Naive thymus-derived CD8-positive, alpha-beta T cell (primary cell): Measurements from ENCODE around the gene FAM124A. TPM values are rescaled to one million over a fixed set of nuclear protein-coding genes. Genes with fewer than 3 reads are reported as not detected.

ENCODE experiments used
- ATAC-seq, 2 donors: fragments of 150-1000 bp; cut with Tn5 transposase in 1 of 2; sonication (Bioruptor Pico), chemical (Tn5 transposase) in 1 of 2; 1 replicate in 1 of 2; 2 replicates in 1 of 2; pipeline ENCODE4 v1.10.0; 2021; ENCODE audit warnings: mild to moderate bottlenecking in 2 of 2, moderate library complexity in 2 of 2
- POLR2A ChIA-PET: fragments of 350-600 bp; sonication (Branson Sonifier 250); formaldehyde crosslinking; loops from one replicate; lab custom pipeline; 2021; ENCODE audit warnings: antibody characterized with exemption; lab: Charles Lee
- DNase-seq, 10 donors: peaks; one replicate each; pipeline versions ENCODE4 v3.0.0 to v3.0.0-alpha.2; 2020 to 2022
- H3K27ac Mint-ChIP-seq, 10 donors: one replicate each; pipeline ENCODE4 v1.8.0; 2020 to 2022; ENCODE audit warnings: mild to moderate bottlenecking in 10 of 10, mixed read lengths in 10 of 10, moderate library complexity in 4 of 10, inconsistent platforms in 1 of 10
- H3K27me3 Mint-ChIP-seq, 5 donors: one replicate each; pipeline ENCODE4 v1.8.0; 2021 to 2022; ENCODE audit warnings: mixed read lengths in 5 of 5
- H3K36me3 Mint-ChIP-seq, 3 donors: one replicate each; pipeline ENCODE4 v1.8.0; 2020 to 2022; ENCODE audit warnings: mixed read lengths in 3 of 3, mild to moderate bottlenecking in 2 of 3, inconsistent platforms in 1 of 3
- H3K4me1 Mint-ChIP-seq, 4 donors: one replicate each; pipeline ENCODE4 v1.8.0; 2021 to 2022; ENCODE audit warnings: mixed read lengths in 4 of 4
- H3K4me3 Mint-ChIP-seq, 10 donors: one replicate each; pipeline ENCODE4 v1.8.0; 2020 to 2022; ENCODE audit warnings: mild to moderate bottlenecking in 10 of 10, mixed read lengths in 10 of 10, moderate library complexity in 6 of 10, inconsistent platforms in 1 of 10
- H3K9me3 Mint-ChIP-seq, 9 donors: one replicate each; pipeline ENCODE4 v1.8.0; 2020 to 2022; ENCODE audit warnings: mixed read lengths in 9 of 9, mild to moderate bottlenecking in 3 of 9, inconsistent platforms in 1 of 9, moderate library complexity in 1 of 9
- polyA plus RNA-seq, 3 donors: library from polyadenylated mRNA; unstranded; fragments of 300-500 nt; fragmentation: Illumina TruSeq; gene quantifications; one replicate each; pipeline ENCODE4 v1.2.3, GENCODE V29; 2021
- total RNA-seq, 8 experiments: library from RNA in 2 of 8; stranded (reverse) in 2 of 8; gene quantifications; one replicate each; pipeline ENCODE4 v1.2.3 and lab custom pipeline; 2021 to 2026

FAM124A gene
- total and polyA plus RNA-seq, 5 experiments from 2014 or later, result 0.07 TPM; not detected in 4

GRCh38 chr13:51235186-51235585 is 13.0 kb downstream of the FAM124A start:
- peaks cover 13 to 36% (median 20%) of the 10 kb centered on the region in 5 donors for H3K27me3 Mint-ChIP-seq
- peaks cover 0 to 3% (median 0%) of the 10 kb centered on the region in 9 donors for H3K9me3 Mint-ChIP-seq
- no peaks in the 10 kb centered on the region for H3K36me3 Mint-ChIP-seq
- no peak for DNase-seq
- H3K4me1 Mint-ChIP-seq, result peaks cover 0 to 3% (median 0%) of the 10 kb centered on the region in 4 donors
- POLR2A ChIA-PET, result no interaction called here
- no peak overlapping the region for H3K27ac Mint-ChIP-seq
- H3K4me3 Mint-ChIP-seq, result no peak overlapping the region
- ATAC-seq, result no peak

- H3K36me3 Mint-ChIP-seq, result no peaks in the 10 kb centered on the region
- H3K9me3 Mint-ChIP-seq, result peaks cover 0 to 3% (median 0%) of the 10 kb centered on the region in 9 donors
- H3K27ac Mint-ChIP-seq, result no peak overlapping the region
- ATAC-seq (no peak), DNase-seq (no peak)
- peaks cover 13 to 29% (median 19%) of the 10 kb centered on the region in 5 donors for H3K27me3 Mint-ChIP-seq
- no peak overlapping the region for H3K4me3 Mint-ChIP-seq
- H3K4me1 Mint-ChIP-seq, result no peaks in the 10 kb centered on the region
- POLR2A ChIA-PET, result no interaction called here
Measured at GRCh38 chr13:51235756-51236490, 13.7 kb downstream of the FAM124A start.

GRCh38 chr13:51236491-51236792 is 14.2 kb downstream of the FAM124A start:
- Mint-ChIP-seq H3K4me1 (no peaks in the 10 kb centered on the region), H3K27ac (no peak overlapping the region), H3K36me3 (no peaks in the 10 kb centered on the region), H3K9me3 (peaks cover 0 to 3% (median 0%) of the 10 kb centered on the region in 9 donors), H3K4me3 (no peak overlapping the region), H3K27me3 (peaks cover 11 to 25% (median 18%) of the 10 kb centered on the region in 5 donors)
- ATAC-seq (no peak), DNase-seq (no peak)
- POLR2A ChIA-PET, result no interaction called here

- Mint-ChIP-seq H3K9me3 (peaks cover 0 to 3% (median 0%) of the 10 kb centered on the region in 9 donors), H3K27me3 (peaks cover 9 to 18% (median 15%) of the 10 kb centered on the region in 5 donors), H3K4me1 (no peaks in the 10 kb centered on the region), H3K36me3 (no peaks in the 10 kb centered on the region), H3K4me3 (no peak overlapping the region), H3K27ac (no peak overlapping the region)
- DNase-seq, result no peak
- no peak for ATAC-seq
- POLR2A ChIA-PET, result no interaction called here
Measured at GRCh38 chr13:51237386-51237785, 15.2 kb downstream of the FAM124A start.

GRCh38 chr13:51237887-51238286 is 15.7 kb downstream of the FAM124A start:
- no peak overlapping the region for H3K4me3 Mint-ChIP-seq
- POLR2A ChIA-PET, result no interaction called here
- ATAC-seq (no peak), DNase-seq (no peak)
- H3K27ac Mint-ChIP-seq, result no peak overlapping the region
- peaks cover 0 to 1% (median 0%) of the 10 kb centered on the region in 9 donors for H3K9me3 Mint-ChIP-seq
- no peaks in the 10 kb centered on the region for H3K36me3 Mint-ChIP-seq
- no peaks in the 10 kb centered on the region for H3K4me1 Mint-ChIP-seq
- H3K27me3 Mint-ChIP-seq, result peaks cover 8 to 18% (median 15%) of the 10 kb centered on the region in 5 donors

- H3K36me3 Mint-ChIP-seq, result no peaks in the 10 kb centered on the region
- no peaks in the 10 kb centered on the region for H3K4me1 Mint-ChIP-seq
- ATAC-seq, result no peak
- peaks cover 2 to 11% (median 10%) of the 10 kb centered on the region in 5 donors for H3K27me3 Mint-ChIP-seq
- no peak for DNase-seq
- H3K27ac Mint-ChIP-seq, result no peak overlapping the region
- H3K9me3 Mint-ChIP-seq, result no peaks in the 10 kb centered on the region
- no peak overlapping the region for H3K4me3 Mint-ChIP-seq
- POLR2A ChIA-PET, result no interaction called here
Measured at GRCh38 chr13:51240178-51240577, 18.0 kb downstream of the FAM124A start.

- peaks cover 2 to 14% (median 5%) of the 10 kb centered on the region in 5 donors for H3K27me3 Mint-ChIP-seq
- POLR2A ChIA-PET, result no interaction called here
- no peaks in the 10 kb centered on the region for H3K9me3 Mint-ChIP-seq
- no peak for DNase-seq
- H3K36me3 Mint-ChIP-seq, result no peaks in the 10 kb centered on the region
- ATAC-seq, result no peak
- H3K27ac Mint-ChIP-seq, result no peak overlapping the region
- H3K4me1 Mint-ChIP-seq, result no peaks in the 10 kb centered on the region
- no peak overlapping the region for H3K4me3 Mint-ChIP-seq
Measured at GRCh38 chr13:51240958-51241357, 18.8 kb downstream of the FAM124A start.

- no peaks in the 10 kb centered on the region for H3K9me3 Mint-ChIP-seq
- no peak for DNase-seq
- no peak for ATAC-seq
- H3K4me1 Mint-ChIP-seq, result no peaks in the 10 kb centered on the region
- H3K27me3 Mint-ChIP-seq, result peaks cover 0 to 9% (median 4%) of the 10 kb centered on the region in 5 donors
- no peaks in the 10 kb centered on the region for H3K36me3 Mint-ChIP-seq
- no peak overlapping the region for H3K27ac Mint-ChIP-seq
- POLR2A ChIA-PET, result no interaction called here
- H3K4me3 Mint-ChIP-seq, result no peak overlapping the region
Measured at GRCh38 chr13:51241720-51242119, 19.5 kb downstream of the FAM124A start.

- Mint-ChIP-seq H3K4me1 (no peaks in the 10 kb centered on the region), H3K36me3 (no peaks in the 10 kb centered on the region), H3K4me3 (no peak overlapping the region), H3K9me3 (no peaks in the 10 kb centered on the region), H3K27ac (no peak overlapping the region), H3K27me3 (peaks cover 0 to 8% (median 4%) of the 10 kb centered on the region in 5 donors)
- POLR2A ChIA-PET, result no interaction called here
- no peak for ATAC-seq
- no peak for DNase-seq
Measured at GRCh38 chr13:51243227-51243626, 21.0 kb downstream of the FAM124A start.

- ATAC-seq, result no peak
Measured at GRCh38 chr13:51243832-51244231, 21.6 kb downstream of the FAM124A start.

GRCh38 chr13:51244637-51245405 is 22.6 kb downstream of the FAM124A start:
- Mint-ChIP-seq H3K4me1 (no peaks in the 10 kb centered on the region), H3K27ac (peak overlapping the region in 1 of 10 donors; percentile 81), H3K36me3 (no peaks in the 10 kb centered on the region), H3K27me3 (peaks cover 0 to 6% (median 4%) of the 10 kb centered on the region in 5 donors), H3K9me3 (no peaks in the 10 kb centered on the region), H3K4me3 (no peak overlapping the region)
- POLR2A ChIA-PET, result no interaction called here
- DNase-seq (no peak), ATAC-seq (no peak)

More at GRCh38 chr13:51243832-51244231, 21.6 kb downstream of the FAM124A start:
- Mint-ChIP-seq H3K27me3 (peaks cover 0 to 6% (median 4%) of the 10 kb centered on the region in 5 donors), H3K4me1 (no peaks in the 10 kb centered on the region), H3K9me3 (no peaks in the 10 kb centered on the region), H3K4me3 (no peak overlapping the region), H3K36me3 (no peaks in the 10 kb centered on the region), H3K27ac (no peak overlapping the region)
- DNase-seq, result no peak
- POLR2A ChIA-PET, result no interaction called here

GRCh38 chr13:51245583-51245982 is 23.4 kb downstream of the FAM124A start:
- Mint-ChIP-seq H3K4me1 (no peaks in the 10 kb centered on the region), H3K27ac (no peak overlapping the region), H3K27me3 (peaks cover 0 to 6% (median 4%) of the 10 kb centered on the region in 5 donors), H3K36me3 (no peaks in the 10 kb centered on the region), H3K4me3 (no peak overlapping the region), H3K9me3 (no peaks in the 10 kb centered on the region)
- DNase-seq (no peak), ATAC-seq (no peak)
- POLR2A ChIA-PET, result no interaction called here

GRCh38 chr13:51246025-51246417 is 23.8 kb downstream of the FAM124A start:
- ATAC-seq (no peak), DNase-seq (no peak)
- Mint-ChIP-seq H3K9me3 (no peaks in the 10 kb centered on the region), H3K27ac (no peak overlapping the region), H3K27me3 (peaks cover 0 to 6% (median 4%) of the 10 kb centered on the region in 5 donors), H3K4me1 (no peaks in the 10 kb centered on the region), H3K4me3 (no peak overlapping the region), H3K36me3 (no peaks in the 10 kb centered on the region)
- POLR2A ChIA-PET, result no interaction called here
